ENCODE data around the gene EDC4.
A peak's percentile ranks its signal among the peaks of the same experiment; 100 is the strongest.
"Not testable (repeated sequence)": the region's sequence is repeated elsewhere in the genome, so short reads cannot be mapped to it uniquely, and the experiment has no call there.

EDC4 gene

GRCh38 chr16:67853670-67854069 is 19.2 kb upstream of the EDC4 start:
- DNase-seq, result no peak

GRCh38 chr16:67855789-67856188 is 17.1 kb upstream of the EDC4 start:
- no peak for DNase-seq

GRCh38 chr16:67856927-67857546 is 15.8 kb upstream of the EDC4 start:
- no peak for DNase-seq

GRCh38 chr16:67857547-67858233 is 15.2 kb upstream of the EDC4 start:
- peak; percentile 81 for DNase-seq

GRCh38 chr16:67858500-67858899 is 14.4 kb upstream of the EDC4 start:
- DNase-seq, result no peak

GRCh38 chr16:67860589-67861398 is 12.1 kb upstream of the EDC4 start:
- no peak for DNase-seq

GRCh38 chr16:67861877-67862276 is 11.0 kb upstream of the EDC4 start:
- DNase-seq, result no peak

GRCh38 chr16:67862623-67863583 is 9.9 kb upstream of the EDC4 start:
- no peak for DNase-seq

- not testable (repeated sequence) for DNase-seq
These were observed 8.8 kb upstream of the EDC4 start for GRCh38 chr16:67864044-67864443.

- DNase-seq, result no peak
These were observed 8.3 kb upstream of the EDC4 start for GRCh38 chr16:67864594-67864993.

GRCh38 chr16:67865318-67865717 is 7.5 kb upstream of the EDC4 start:
- no peak for DNase-seq

GRCh38 chr16:67868290-67868689 is 4.6 kb upstream of the EDC4 start:
- DNase-seq, result no peak

GRCh38 chr16:67869653-67870052 is 3.2 kb upstream of the EDC4 start:
- no peak for DNase-seq

GRCh38 chr16:67871256-67871655 is 1.6 kb upstream of the EDC4 start:
- no peak for DNase-seq

- DNase-seq, result no peak
These were observed 671 bp upstream of the EDC4 start for GRCh38 chr16:67872131-67872630.

- no peak for DNase-seq
These were observed 851 bp downstream of the EDC4 start for GRCh38 chr16:67873435-67874370.

- no peak for DNase-seq
These were observed 1.5 kb downstream of the EDC4 start for GRCh38 chr16:67874372-67874771.

- DNase-seq, result no peak
These were observed 4.2 kb downstream of the EDC4 start for GRCh38 chr16:67877064-67877463.

GRCh38 chr16:67878232-67878631 is 5.4 kb downstream of the EDC4 start:
- no peak for DNase-seq

- DNase-seq, result no peak
These were observed 6.0 kb downstream of the EDC4 start for GRCh38 chr16:67878846-67879245.

GRCh38 chr16:67879462-67879861 is 6.6 kb downstream of the EDC4 start:
- DNase-seq, result no peak
